Adrenal gland (tissue), 12 donors: ENCODE results near the gene DLGAP4. TPM values are rescaled to one million over a fixed set of nuclear protein-coding genes. Genes with fewer than 3 reads are reported as not detected.

Experiments
- DNase-seq, 7 donors: peaks; one replicate each; pipeline ENCODE4 v3.0.0-alpha.2; 2019 to 2020
- H3K27ac ChIP-seq, 5 donors: fragments of 200-600 bp; sonication (generic) in 4 of 5; 1 replicate in 3 of 5; 2 replicates in 2 of 5; pipeline versions ENCODE4 v1.5.1 to v1.8.0; 2016 to 2020; ENCODE audit warnings: mild to moderate bottlenecking in 1 of 5
- H3K27me3 ChIP-seq: fragments of 200-600 bp; 2 replicates; pipeline ENCODE4 v1.8.0; 2021
- H3K36me3 ChIP-seq, 2 donors: fragments of 200-600 bp; replicated peaks in 1 of 2; 1 replicate in 1 of 2; 2 replicates in 1 of 2; pipeline versions ENCODE4 v1.5.1 to v1.8.0; 2018 to 2022
- H3K4me1 ChIP-seq, 2 donors: fragments of 200-600 bp; replicated peaks in 1 of 2; 1 replicate in 1 of 2; 2 replicates in 1 of 2; pipeline versions ENCODE4 v1.5.1 to v1.8.0; 2018 to 2021
- H3K4me3 ChIP-seq, 4 donors: fragments of 200-600 bp; sonication (generic) in 3 of 4; one replicate each; pipeline ENCODE4 v1.5.1; 2016 to 2018
- H3K9me3 ChIP-seq, 3 donors: fragments of 200-600 bp; sonication (generic) in 1 of 3; replicated peaks in 1 of 3; 1 replicate in 2 of 3; 2 replicates in 1 of 3; pipeline versions ENCODE4 v1.5.1 to v1.8.0; 2016 to 2021
- CTCF ChIP-seq, 6 experiments: fragments of 450-650 bp in 4 of 6; fragments of 200-600 bp in 2 of 6; sonication (generic) in 1 of 6; IDR thresholded peaks; 1 replicate in 5 of 6; 2 replicates in 1 of 6; pipeline versions ENCODE4 v1.5.1 to v1.8.0; 2016 to 2021; ENCODE audit warnings: antibody characterized with exemption in 6 of 6, mild to moderate bottlenecking in 2 of 6, moderate library complexity in 1 of 6
- POLR2A ChIP-seq, 2 donors: fragments of 450-650 bp; IDR thresholded peaks; one replicate each; pipeline ENCODE4 v1.6.1; 2017; ENCODE audit warnings: antibody characterized with exemption in 2 of 2, mild to moderate bottlenecking in 2 of 2, moderate library complexity in 1 of 2
- WGBS, 4 donors: extraction: QIAGEN DNeasy Blood & Tissue Kit in 2 of 4; methylation state at CpG; one replicate each; pipeline versions ENCODE4 v1.1.5 to v1.1.7; 2013 to 2017; 5-methylcytosine and 5-hydroxymethylcytosine counted together
- intact Hi-C, 2 donors: fragments of 100-400 bp; cut with DNase I; formaldehyde crosslinking; loops; one replicate each; pipeline versions ENCODE4 v1.14.1 to v1.15.0; 2022 to 2023
- polyA plus RNA-seq, 3 donors: library from polyadenylated mRNA; stranded (reverse); fragments of 200-250 nt in 2 of 3; fragments of 350-450 nt in 1 of 3; fragmentation: Illumina TruSeq in 1 of 3; extraction: RNeasy Lipid Tissue Mini Kit (QIAGEN cat#74804) in 1 of 3; gene quantifications; one replicate each; pipeline ENCODE4 v1.2.3, GENCODE V29; 2013 to 2014
- total RNA-seq, 9 donors: library from RNA; depleted of rRNA in 4 of 9; stranded (reverse); fragments of >200 nt in 4 of 9; fragments of 120-200 nt in 1 of 9; fragmentation: NEBNext Ultra II Directional in 1 of 9; extraction: Animal tissue kit (Norgen Biotek cat#: 25700) in 1 of 9; gene quantifications; one replicate each; pipeline versions ENCODE4 v1.1.0 to v1.2.4, GENCODE V29; 2013 to 2023
- donor health status: healthy with polysubstance abuse.
- donor health status: Bipolar disorder and iron deficiency.
- donor health status: DM: yes; HTN: yes; CAD: no.
- donor health status: DM: no; HTN: no; CAD: no.
- donor health status: DM: no; HTN: no; CAD: no.
- donor health status: DM: yes; HTN: yes; CAD: no.

DLGAP4 gene
- total and polyA plus RNA-seq, 12 donors, result 13.5 to 95.2 (median 64.0) TPM

DNA sequence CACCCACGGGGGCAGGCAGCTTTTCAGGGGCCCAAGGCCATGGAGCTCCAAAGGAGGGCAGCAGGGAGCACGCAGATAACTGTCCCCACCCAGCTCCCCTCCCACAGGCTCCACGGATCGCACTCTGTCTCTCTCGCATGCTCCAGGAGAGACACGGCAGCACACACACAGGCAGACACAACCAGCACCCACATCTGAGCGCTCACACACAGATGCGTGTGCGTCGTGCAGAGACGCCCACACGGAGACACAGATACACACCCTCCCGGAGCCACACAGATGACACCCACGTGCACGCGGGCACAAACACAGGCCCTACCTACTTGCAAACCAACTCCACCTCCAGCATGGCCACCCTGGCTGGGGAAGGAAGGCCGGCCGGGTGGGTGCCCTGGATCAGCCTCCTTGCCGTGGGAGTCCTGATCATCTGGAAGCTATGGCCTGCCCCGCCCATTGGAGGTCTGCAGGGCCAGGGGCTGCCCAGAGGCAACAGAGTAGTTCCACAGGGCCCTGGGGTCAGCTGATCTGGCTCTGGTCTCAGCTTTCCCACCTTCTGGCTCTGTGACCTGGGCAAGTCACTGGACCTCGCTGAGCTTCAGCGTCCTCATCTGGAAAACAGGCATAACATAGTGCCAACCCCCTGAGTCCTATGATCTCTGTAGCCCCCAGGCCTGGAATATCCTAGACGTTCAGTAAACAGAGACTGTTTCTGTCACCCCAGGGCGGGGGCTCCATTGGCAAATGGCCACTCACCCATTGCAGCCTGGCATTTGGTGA lies 38.3 kb upstream of the DLGAP4 start:
- DNase-seq, result peak in 1 of 7 donors; percentile 43
- Histone ChIP-seq H3K4me3 (no peak overlapping the region), H3K4me1 (no peaks in the 10 kb centered on the region), H3K27ac (no peak overlapping the region), H3K36me3 (no peaks in the 10 kb centered on the region), H3K9me3 (no peaks in the 10 kb centered on the region), H3K27me3 (no peaks in the 10 kb centered on the region)
- intact Hi-C loops, result no loop called here
- TF ChIP-seq CTCF (IDR thresholded peaks at IDR 0.05) (no peak), POLR2A (IDR thresholded peaks at IDR 0.05) (no peak)
- WGBS, 4 donors, result 80 to 84% (median 83%) methylated on average over 19 to 24 of the region's 24 CpGs

DNA sequence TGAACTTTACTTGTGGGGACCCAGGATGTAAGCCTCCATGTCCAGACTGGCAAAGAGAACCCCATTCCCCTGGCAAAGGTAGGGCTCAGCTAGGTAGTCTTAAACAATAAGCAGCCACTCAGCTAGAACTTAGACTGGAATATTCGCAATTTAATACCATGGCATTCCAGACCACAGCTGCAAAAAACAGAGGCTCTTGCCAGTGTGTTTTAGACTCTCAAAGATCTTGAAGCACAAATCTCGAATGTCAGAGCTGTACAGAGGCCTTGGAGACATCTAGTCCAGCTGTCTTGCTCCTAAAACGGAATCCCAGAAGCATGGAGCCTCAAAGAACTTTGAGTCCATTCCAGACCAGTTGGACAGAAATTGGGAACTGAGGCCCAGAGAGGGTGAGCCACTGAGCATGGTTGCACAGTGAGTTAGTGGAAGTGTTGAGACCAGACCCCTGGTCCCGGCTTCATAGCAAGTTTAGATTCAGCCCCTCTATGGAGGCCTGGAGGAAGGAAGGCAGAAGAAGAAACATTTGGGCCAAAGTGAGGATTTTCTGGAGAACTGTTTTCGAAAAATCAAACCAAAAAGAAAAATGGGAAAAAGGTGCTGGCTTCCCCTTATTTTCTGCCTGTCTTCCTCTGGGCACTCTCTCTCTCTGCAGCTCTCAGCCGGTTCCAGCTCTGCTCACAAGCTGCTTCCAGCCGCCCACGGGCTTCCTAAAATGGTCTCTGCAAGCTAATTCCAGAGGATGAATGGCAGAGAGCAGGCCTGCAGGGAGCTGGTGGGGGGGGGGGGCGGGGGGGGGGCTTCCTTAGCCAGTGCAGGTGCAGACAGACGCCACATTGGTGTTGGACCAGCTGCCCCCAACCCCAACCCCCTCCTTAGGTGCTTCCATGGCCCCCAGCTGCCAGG lies 37.4 kb upstream of the DLGAP4 start:
- peak in 1 of 7 donors; percentile 33 for DNase-seq
- no peaks in the 10 kb centered on the region for H3K9me3 ChIP-seq
- no peak overlapping the region for H3K27ac ChIP-seq
- TF ChIP-seq POLR2A (IDR thresholded peaks at IDR 0.05), result no peak
- no peak for TF ChIP-seq CTCF (IDR thresholded peaks at IDR 0.05)
- H3K36me3 ChIP-seq, result no peaks in the 10 kb centered on the region
- intact Hi-C loops, result no loop called here
- WGBS, 4 donors, result 61 to 72% (median 71%) methylated on average over 9 to 10 of the region's 10 CpGs
- no peaks in the 10 kb centered on the region for H3K27me3 ChIP-seq
- H3K4me3 ChIP-seq, result no peak overlapping the region
- H3K4me1 ChIP-seq, result no peaks in the 10 kb centered on the region

DNA sequence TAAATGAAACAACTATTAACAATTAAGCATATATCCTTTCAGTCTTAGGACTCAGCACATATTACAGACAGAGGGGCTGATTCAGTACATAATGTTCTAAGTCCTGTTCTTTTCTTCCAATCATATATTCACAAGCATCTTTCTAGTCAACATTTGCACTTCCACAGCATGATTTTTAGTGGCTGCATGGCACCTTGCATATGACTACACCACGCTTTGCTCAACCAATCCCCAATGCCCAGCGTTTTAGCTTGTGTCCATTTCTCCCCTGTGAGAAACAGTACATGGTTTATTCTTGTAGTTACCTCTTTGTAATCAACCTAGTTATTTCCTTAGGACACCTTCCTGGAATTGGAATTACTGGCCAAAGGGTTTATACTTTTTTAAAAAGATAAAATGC lies 36.6 kb upstream of the DLGAP4 start:
- TF ChIP-seq CTCF (IDR thresholded peaks at IDR 0.05), result no peak
- no peak for TF ChIP-seq POLR2A (IDR thresholded peaks at IDR 0.05)
- DNase-seq, result peak in 1 of 7 donors; percentile 31
- Histone ChIP-seq H3K27ac (no peak overlapping the region), H3K4me3 (no peak overlapping the region), H3K36me3 (no peaks in the 10 kb centered on the region), H3K27me3 (no peaks in the 10 kb centered on the region), H3K4me1 (no peaks in the 10 kb centered on the region), H3K9me3 (no peaks in the 10 kb centered on the region)
- 75 to 90% (median 84%) methylated on average over 2 of the region's 2 CpGs for WGBS, 4 donors
- intact Hi-C loops, result no loop called here
